Muscle layer of duodenum (tissue), 2 donors: Measurements from ENCODE around the gene CCDC188.

Experiments used
- H3K27ac ChIP-seq: one replicate; pipeline ENCODE4 v1.7.0; 2013; ENCODE audit warnings: mild to moderate bottlenecking, low read length
- H3K27me3 ChIP-seq: one replicate; pipeline ENCODE4 v1.7.0; 2013; ENCODE audit warnings: low read depth, mild to moderate bottlenecking, control low read depth, low read length
- H3K36me3 ChIP-seq, 2 donors: one replicate each; pipeline ENCODE4 v1.7.0; 2013; ENCODE audit warnings: low read length in 2 of 2, control low read depth in 1 of 2, mild to moderate bottlenecking in 1 of 2; ENCODE audit not compliant: insufficient read depth in 2 of 2, control insufficient read depth in 1 of 2
- H3K4me1 ChIP-seq, 2 donors: one replicate each; pipeline ENCODE4 v1.7.0; 2013; ENCODE audit warnings: low read length in 2 of 2, mild to moderate bottlenecking in 2 of 2, control low read depth in 1 of 2, moderate library complexity in 1 of 2; ENCODE audit not compliant: insufficient read depth in 2 of 2, control insufficient read depth in 1 of 2
- H3K4me3 ChIP-seq, 2 donors: one replicate each; pipeline ENCODE4 v1.7.0; 2013; ENCODE audit warnings: low read length in 2 of 2, low read depth in 1 of 2, mild to moderate bottlenecking in 1 of 2
- H3K9me3 ChIP-seq, 2 donors: one replicate each; pipeline ENCODE4 v1.7.0; 2013; ENCODE audit warnings: low read length in 2 of 2, control low read depth in 1 of 2, mild to moderate bottlenecking in 1 of 2; ENCODE audit not compliant: control insufficient read depth in 1 of 2
- donor health status: healthy.

CCDC188 gene

GRCh38 chr22:20150381-20151275 is at the start of gene CCDC188:
Gene CCDC188, minus strand, starts transcription at chr22:20151055. Its CDS starts 69 bp downstream, at chr22:20150986.
- H3K4me3 ChIP-seq: no peak within 1 kb of the TSS

GRCh38 chr22:20199906-20200305 is 49.1 kb upstream of the CCDC188 start:
- H3K36me3 ChIP-seq: no peaks in the 10 kb centered on the region
- H3K4me3 ChIP-seq: no peak overlapping the region
- no peaks in the 10 kb centered on the region for H3K27me3 ChIP-seq
- H3K27ac ChIP-seq: no peak overlapping the region
- H3K4me1 ChIP-seq: peaks cover 9 to 16% of the 10 kb centered on the region in 2 donors
- H3K9me3 ChIP-seq: no peaks in the 10 kb centered on the region

More at GRCh38 chr22:20150381-20151275, at the start of gene CCDC188:
- H3K9me3 ChIP-seq: no peaks in the 10 kb centered on the region
- H3K36me3 ChIP-seq: peaks cover 0 to 2% of the 10 kb centered on the region in 2 donors
- H3K27me3 ChIP-seq: no peaks in the 10 kb centered on the region
- H3K27ac ChIP-seq: no peak within 1 kb of the TSS
- no peaks in the 10 kb centered on the region for H3K4me1 ChIP-seq

- H3K36me3 ChIP-seq: no peaks in the 10 kb centered on the region
- peaks cover 9 to 11% of the 10 kb centered on the region in 2 donors for H3K4me1 ChIP-seq
- H3K4me3 ChIP-seq: no peak overlapping the region
- no peaks in the 10 kb centered on the region for H3K9me3 ChIP-seq
- H3K27ac ChIP-seq: no peak overlapping the region
- H3K27me3 ChIP-seq: no peaks in the 10 kb centered on the region
These were observed 48.6 kb upstream of the CCDC188 start for GRCh38 chr22:20199413-20199842.

GRCh38 chr22:20198557-20199319 is 47.9 kb upstream of the CCDC188 start:
- Histone ChIP-seq H3K27me3 (no peaks in the 10 kb centered on the region), H3K4me3 (no peak overlapping the region), H3K27ac (no peak overlapping the region), H3K36me3 (no peaks in the 10 kb centered on the region), H3K9me3 (no peaks in the 10 kb centered on the region), H3K4me1 (peaks cover 6 to 9% of the 10 kb centered on the region in 2 donors)

- no peaks in the 10 kb centered on the region for H3K27me3 ChIP-seq
- H3K36me3 ChIP-seq: no peaks in the 10 kb centered on the region
- H3K4me3 ChIP-seq: no peak overlapping the region
- H3K9me3 ChIP-seq: no peaks in the 10 kb centered on the region
- no peaks in the 10 kb centered on the region for H3K4me1 ChIP-seq
- H3K27ac ChIP-seq: no peak overlapping the region
These were observed 46.7 kb upstream of the CCDC188 start for GRCh38 chr22:20197407-20198030.

GRCh38 chr22:20196094-20196842 is 45.4 kb upstream of the CCDC188 start:
- no peaks in the 10 kb centered on the region for H3K9me3 ChIP-seq
- no peaks in the 10 kb centered on the region for H3K36me3 ChIP-seq
- no peak overlapping the region for H3K4me3 ChIP-seq
- H3K27ac ChIP-seq: no peak overlapping the region
- no peaks in the 10 kb centered on the region for H3K4me1 ChIP-seq
- no peaks in the 10 kb centered on the region for H3K27me3 ChIP-seq

GRCh38 chr22:20194681-20195593 is 44.1 kb upstream of the CCDC188 start:
- H3K36me3 ChIP-seq: no peaks in the 10 kb centered on the region
- H3K4me1 ChIP-seq: no peaks in the 10 kb centered on the region
- H3K27me3 ChIP-seq: no peaks in the 10 kb centered on the region
- no peak overlapping the region for H3K4me3 ChIP-seq
- no peak overlapping the region for H3K27ac ChIP-seq
- no peaks in the 10 kb centered on the region for H3K9me3 ChIP-seq

GRCh38 chr22:20193761-20194494 is 43.1 kb upstream of the CCDC188 start:
- Histone ChIP-seq H3K4me3 (no peak overlapping the region), H3K27me3 (no peaks in the 10 kb centered on the region), H3K9me3 (no peaks in the 10 kb centered on the region), H3K27ac (no peak overlapping the region), H3K4me1 (no peaks in the 10 kb centered on the region), H3K36me3 (no peaks in the 10 kb centered on the region)

GRCh38 chr22:20192972-20193760 is 42.3 kb upstream of the CCDC188 start:
- H3K4me3 ChIP-seq: no peak overlapping the region
- no peak overlapping the region for H3K27ac ChIP-seq
- no peaks in the 10 kb centered on the region for H3K4me1 ChIP-seq
- no peaks in the 10 kb centered on the region for H3K36me3 ChIP-seq
- no peaks in the 10 kb centered on the region for H3K9me3 ChIP-seq
- H3K27me3 ChIP-seq: no peaks in the 10 kb centered on the region
